GM23338 (cell line): ENCODE results near the gene PLA2G4B. TPM values are rescaled to one million over a fixed set of nuclear protein-coding genes. Genes with fewer than 3 reads are reported as not detected.

Experiments
- ATAC-seq: fragments of 200-7000 bp; cut with Tn5 transposase; 3 replicates; pipeline ENCODE4 v1.9.1; 2020
- DNase-seq: peaks from one replicate; pipeline ENCODE4 v3.0.0-alpha.2; 2015; ENCODE audit warnings: low spot score
- H2AFZ ChIP-seq: fragments of 200-600 bp; sonication (generic); 2 replicates; pipeline ENCODE4 v1.8.0; 2016; ENCODE audit warnings: antibody characterized with exemption, mild to moderate bottlenecking, moderate library complexity
- H3F3A ChIP-seq: fragments of 200-600 bp; sonication (generic); replicated peaks from 2 replicates; pipeline ENCODE4 v1.8.0; 2017; ENCODE audit warnings: antibody characterized with exemption, mixed run types, low read depth
- H3K27ac ChIP-seq: fragments of 200-600 bp; sonication (generic); 2 replicates; pipeline ENCODE4 v1.6.1; 2016; ENCODE audit warnings: low read depth
- H3K27me3 ChIP-seq: fragments of 200-600 bp; sonication (generic); 2 replicates; pipeline ENCODE4 v1.8.0; 2016; ENCODE audit warnings: mild to moderate bottlenecking, mixed run types, moderate library complexity; ENCODE audit not compliant: insufficient read depth
- H3K36me3 ChIP-seq: fragments of 200-600 bp; sonication (generic); 2 replicates; pipeline ENCODE4 v1.8.0; 2016; ENCODE audit warnings: mild to moderate bottlenecking; ENCODE audit not compliant: insufficient read depth
- H3K4me1 ChIP-seq: fragments of 200-600 bp; sonication (generic); 2 replicates; pipeline ENCODE4 v1.8.0; 2016; ENCODE audit warnings: mild to moderate bottlenecking, moderate library complexity; ENCODE audit not compliant: insufficient read depth
- H3K4me2 ChIP-seq: fragments of 200-600 bp; sonication (generic); 2 replicates; pipeline ENCODE4 v1.7.1; 2017; ENCODE audit warnings: mixed run types
- H3K4me3 ChIP-seq: fragments of 200-600 bp; sonication (generic); 2 replicates; pipeline ENCODE4 v1.6.1; 2016; ENCODE audit warnings: mixed run types
- H3K79me2 ChIP-seq: fragments of 200-600 bp; sonication (generic); replicated peaks from 2 replicates; pipeline ENCODE4 v1.8.0; 2017; ENCODE audit warnings: mild to moderate bottlenecking; ENCODE audit not compliant: insufficient read depth
- H3K9me2 ChIP-seq: fragments of 200-600 bp; sonication (generic); 2 replicates; pipeline ENCODE4 v1.8.0; 2017; ENCODE audit not compliant: insufficient read depth
- H4K20me1 ChIP-seq: fragments of 200-600 bp; sonication (generic); replicated peaks from 2 replicates; pipeline ENCODE4 v1.8.0; 2017; ENCODE audit warnings: mild to moderate bottlenecking; ENCODE audit not compliant: insufficient read depth
- H3K27ac Mint-ChIP-seq: 2 replicates; pipeline ENCODE4 v1.8.0; 2020; ENCODE audit warnings: inconsistent platforms, mild to moderate bottlenecking, moderate library complexity, mixed read lengths
- H3K27me3 Mint-ChIP-seq: 3 replicates; pipeline ENCODE4 v1.8.0; 2022; ENCODE audit warnings: low read depth, mild to moderate bottlenecking, moderate library complexity, mixed read lengths, inconsistent platforms; ENCODE audit not compliant: insufficient read depth, poor library complexity
- H3K36me3 Mint-ChIP-seq: 3 replicates; pipeline ENCODE4 v1.8.0; 2021; ENCODE audit warnings: low read depth, mild to moderate bottlenecking, inconsistent platforms, moderate library complexity, mixed read lengths
- H3K4me1 Mint-ChIP-seq: 3 replicates; pipeline ENCODE4 v1.8.0; 2020; ENCODE audit warnings: mild to moderate bottlenecking, inconsistent platforms, mixed read lengths
- H3K4me3 Mint-ChIP-seq: 3 replicates; pipeline ENCODE4 v1.8.0; 2021; ENCODE audit warnings: moderate library complexity, mild to moderate bottlenecking, inconsistent platforms, mixed read lengths
- H3K9me3 Mint-ChIP-seq: 3 replicates; pipeline ENCODE4 v1.8.0; 2020; ENCODE audit warnings: moderate library complexity, mild to moderate bottlenecking, inconsistent platforms, mixed read lengths
- CREB1 ChIP-seq: fragments of 250-450 bp; sonication (Bioruptor Pico); IDR thresholded peaks from 2 replicates; pipeline ENCODE4 v1.5.0; 2020; ENCODE audit warnings: low read depth, mild to moderate bottlenecking, moderate library complexity
- EZH2 ChIP-seq: fragments of 200-600 bp; sonication (generic); IDR thresholded peaks from one replicate; pipeline ENCODE4 v1.8.0; 2017; ENCODE audit warnings: antibody characterized with exemption, mild to moderate bottlenecking, low read depth; ENCODE audit not compliant: unreplicated experiment
- EZH2phosphoT487 ChIP-seq: fragments of 200-600 bp; sonication (generic); IDR thresholded peaks from one replicate; pipeline ENCODE4 v1.8.1; 2018; ENCODE audit warnings: antibody characterized with exemption; ENCODE audit not compliant: unreplicated experiment
- JUNB ChIP-seq: IDR thresholded peaks from one replicate; pipeline ENCODE4 v1.6.1; 2016; ENCODE audit warnings: antibody characterized with exemption; ENCODE audit not compliant: unreplicated experiment
- NANOG ChIP-seq: IDR thresholded peaks from 2 replicates; pipeline ENCODE4 v1.6.1; 2016; ENCODE audit warnings: antibody characterized with exemption, borderline replicate concordance
- POLR2AphosphoS5 ChIP-seq: IDR thresholded peaks from 2 replicates; pipeline ENCODE4 v1.6.1; 2016; ENCODE audit warnings: antibody characterized with exemption, low read depth
- STAT1 ChIP-seq: IDR thresholded peaks from one replicate; pipeline ENCODE4 v1.6.1; 2016; ENCODE audit warnings: antibody characterized with exemption; ENCODE audit not compliant: unreplicated experiment
- ZNF114 ChIP-seq: fragments of 250-450 bp; sonication (Bioruptor Pico); IDR thresholded peaks from 2 replicates; pipeline ENCODE4 v1.5.0; 2020; ENCODE audit warnings: mild to moderate bottlenecking, moderate library complexity
- ZNF331 ChIP-seq: fragments of 250-450 bp; sonication (Bioruptor Pico); IDR thresholded peaks from 2 replicates; pipeline ENCODE4 v1.5.0; 2020; ENCODE audit warnings: low read depth, mild to moderate bottlenecking, moderate library complexity
- polyA plus RNA-seq: library from polyadenylated mRNA; unstranded; fragments of >200 nt; fragmentation: Nextera tagmentation; extraction: Ambion mirVana; gene quantifications from 2 replicates; pipeline ENCODE4 v1.2.1, GENCODE V29; 2016
- total RNA-seq: library from RNA; depleted of rRNA; stranded (reverse); fragments of >200 nt; shearing (Covaris generic); gene quantifications from 2 replicates; pipeline ENCODE4 v1.2.3, GENCODE V29; 2014
- TF ChIP-seq, protein P1 (sequence below): IDR thresholded peaks from 2 replicates; pipeline ENCODE4 v1.6.1; 2016; ENCODE audit warnings: antibody characterized with exemption
- TF ChIP-seq, protein P2 (sequence below): IDR thresholded peaks from one replicate; pipeline ENCODE4 v1.6.1; 2018; ENCODE audit warnings: antibody characterized with exemption; ENCODE audit not compliant: unreplicated experiment
- TF ChIP-seq, protein P3 (sequence below), 2 experiments: fragments of 200-600 bp in 1 of 2; sonication (generic) in 1 of 2; conservative IDR thresholded peaks; 2 replicates each; pipeline versions ENCODE4 v1.5.1 to v1.6.1; 2016 to 2017; ENCODE audit warnings: antibody characterized with exemption in 2 of 2, low read depth in 2 of 2, mild to moderate bottlenecking in 2 of 2, moderate library complexity in 1 of 2
- TF ChIP-seq, protein P4 (sequence below): fragments of 250-450 bp; sonication (Bioruptor Pico); IDR thresholded peaks from 2 replicates; pipeline ENCODE4 v1.5.0; 2020; ENCODE audit warnings: mild to moderate bottlenecking, moderate library complexity

Gene PLA2G4B
- total and polyA plus RNA-seq, 2 experiments from 2014 or later = 4.4 to 9.6 TPM

DNA sequence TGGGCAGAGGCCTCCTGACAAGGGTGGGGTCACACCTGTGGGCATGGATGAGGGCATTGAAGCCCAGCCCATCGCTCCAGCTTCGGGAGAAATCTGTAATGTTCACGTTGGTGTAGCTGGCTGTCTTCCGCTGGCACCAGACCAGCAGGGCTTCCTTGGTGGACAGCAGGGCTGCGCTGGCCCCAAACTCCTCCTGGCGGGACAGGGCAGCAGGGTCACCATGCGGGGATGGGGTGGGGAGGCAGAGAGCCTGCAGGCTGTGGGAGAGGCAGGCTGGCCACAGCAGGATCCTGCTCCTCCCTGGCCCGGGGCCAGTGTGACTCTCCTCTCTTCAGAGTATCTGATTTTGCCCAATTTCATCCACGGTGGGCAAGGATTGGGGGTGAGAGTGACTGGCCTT, 49.2 kb downstream of the PLA2G4B start:
- H3K4me3 ChIP-seq = no peak overlapping the region
- H3K27me3 Mint-ChIP-seq = peaks cover 18% of the 10 kb centered on the region
- no peak for DNase-seq
- no peak overlapping the region for H3K27ac ChIP-seq
- no peak overlapping the region for H3K27ac Mint-ChIP-seq
- H3K27me3 ChIP-seq = peaks cover 7% of the 10 kb centered on the region
- H3K9me2 ChIP-seq = no peaks in the 10 kb centered on the region
- ATAC-seq = no peak
- no peaks in the 10 kb centered on the region for H3K79me2 ChIP-seq
- H3K4me3 Mint-ChIP-seq = no peak overlapping the region
- no peaks in the 10 kb centered on the region for H3F3A ChIP-seq
- no peaks in the 10 kb centered on the region for H4K20me1 ChIP-seq
- no peaks in the 10 kb centered on the region for H3K4me1 ChIP-seq
- no peaks in the 10 kb centered on the region for H3K9me3 Mint-ChIP-seq
- H3K4me1 Mint-ChIP-seq = no peaks in the 10 kb centered on the region; the same call in 2 of the 3 replicates
- no peak overlapping the region for H2AFZ ChIP-seq
- H3K36me3 Mint-ChIP-seq = no peaks in the 10 kb centered on the region
- H3K4me2 ChIP-seq = no peak overlapping the region
- no peak for TF ChIP-seq POLR2AphosphoS5
- no peak for TF ChIP-seq STAT1
- TF ChIP-seq EZH2 = no peak
- no peak for TF ChIP-seq NANOG
- TF ChIP-seq JUNB = no peak
- no peak for TF ChIP-seq EZH2phosphoT487
- TF ChIP-seq, protein P1, sequence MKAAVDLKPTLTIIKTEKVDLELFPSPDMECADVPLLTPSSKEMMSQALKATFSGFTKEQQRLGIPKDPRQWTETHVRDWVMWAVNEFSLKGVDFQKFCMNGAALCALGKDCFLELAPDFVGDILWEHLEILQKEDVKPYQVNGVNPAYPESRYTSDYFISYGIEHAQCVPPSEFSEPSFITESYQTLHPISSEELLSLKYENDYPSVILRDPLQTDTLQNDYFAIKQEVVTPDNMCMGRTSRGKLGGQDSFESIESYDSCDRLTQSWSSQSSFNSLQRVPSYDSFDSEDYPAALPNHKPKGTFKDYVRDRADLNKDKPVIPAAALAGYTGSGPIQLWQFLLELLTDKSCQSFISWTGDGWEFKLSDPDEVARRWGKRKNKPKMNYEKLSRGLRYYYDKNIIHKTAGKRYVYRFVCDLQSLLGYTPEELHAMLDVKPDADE = no peak
- TF ChIP-seq, protein P2, sequence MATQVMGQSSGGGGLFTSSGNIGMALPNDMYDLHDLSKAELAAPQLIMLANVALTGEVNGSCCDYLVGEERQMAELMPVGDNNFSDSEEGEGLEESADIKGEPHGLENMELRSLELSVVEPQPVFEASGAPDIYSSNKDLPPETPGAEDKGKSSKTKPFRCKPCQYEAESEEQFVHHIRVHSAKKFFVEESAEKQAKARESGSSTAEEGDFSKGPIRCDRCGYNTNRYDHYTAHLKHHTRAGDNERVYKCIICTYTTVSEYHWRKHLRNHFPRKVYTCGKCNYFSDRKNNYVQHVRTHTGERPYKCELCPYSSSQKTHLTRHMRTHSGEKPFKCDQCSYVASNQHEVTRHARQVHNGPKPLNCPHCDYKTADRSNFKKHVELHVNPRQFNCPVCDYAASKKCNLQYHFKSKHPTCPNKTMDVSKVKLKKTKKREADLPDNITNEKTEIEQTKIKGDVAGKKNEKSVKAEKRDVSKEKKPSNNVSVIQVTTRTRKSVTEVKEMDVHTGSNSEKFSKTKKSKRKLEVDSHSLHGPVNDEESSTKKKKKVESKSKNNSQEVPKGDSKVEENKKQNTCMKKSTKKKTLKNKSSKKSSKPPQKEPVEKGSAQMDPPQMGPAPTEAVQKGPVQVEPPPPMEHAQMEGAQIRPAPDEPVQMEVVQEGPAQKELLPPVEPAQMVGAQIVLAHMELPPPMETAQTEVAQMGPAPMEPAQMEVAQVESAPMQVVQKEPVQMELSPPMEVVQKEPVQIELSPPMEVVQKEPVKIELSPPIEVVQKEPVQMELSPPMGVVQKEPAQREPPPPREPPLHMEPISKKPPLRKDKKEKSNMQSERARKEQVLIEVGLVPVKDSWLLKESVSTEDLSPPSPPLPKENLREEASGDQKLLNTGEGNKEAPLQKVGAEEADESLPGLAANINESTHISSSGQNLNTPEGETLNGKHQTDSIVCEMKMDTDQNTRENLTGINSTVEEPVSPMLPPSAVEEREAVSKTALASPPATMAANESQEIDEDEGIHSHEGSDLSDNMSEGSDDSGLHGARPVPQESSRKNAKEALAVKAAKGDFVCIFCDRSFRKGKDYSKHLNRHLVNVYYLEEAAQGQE = no peak
- TF ChIP-seq ZNF114 (CRISPR knock-in tag) = no peak
- TF ChIP-seq, protein P3, sequence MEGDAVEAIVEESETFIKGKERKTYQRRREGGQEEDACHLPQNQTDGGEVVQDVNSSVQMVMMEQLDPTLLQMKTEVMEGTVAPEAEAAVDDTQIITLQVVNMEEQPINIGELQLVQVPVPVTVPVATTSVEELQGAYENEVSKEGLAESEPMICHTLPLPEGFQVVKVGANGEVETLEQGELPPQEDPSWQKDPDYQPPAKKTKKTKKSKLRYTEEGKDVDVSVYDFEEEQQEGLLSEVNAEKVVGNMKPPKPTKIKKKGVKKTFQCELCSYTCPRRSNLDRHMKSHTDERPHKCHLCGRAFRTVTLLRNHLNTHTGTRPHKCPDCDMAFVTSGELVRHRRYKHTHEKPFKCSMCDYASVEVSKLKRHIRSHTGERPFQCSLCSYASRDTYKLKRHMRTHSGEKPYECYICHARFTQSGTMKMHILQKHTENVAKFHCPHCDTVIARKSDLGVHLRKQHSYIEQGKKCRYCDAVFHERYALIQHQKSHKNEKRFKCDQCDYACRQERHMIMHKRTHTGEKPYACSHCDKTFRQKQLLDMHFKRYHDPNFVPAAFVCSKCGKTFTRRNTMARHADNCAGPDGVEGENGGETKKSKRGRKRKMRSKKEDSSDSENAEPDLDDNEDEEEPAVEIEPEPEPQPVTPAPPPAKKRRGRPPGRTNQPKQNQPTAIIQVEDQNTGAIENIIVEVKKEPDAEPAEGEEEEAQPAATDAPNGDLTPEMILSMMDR (conservative IDR thresholded peaks at IDR 0.05; ENCODE audit: low read depth in 2 of 2) = no peak
- TF ChIP-seq, protein P4, sequence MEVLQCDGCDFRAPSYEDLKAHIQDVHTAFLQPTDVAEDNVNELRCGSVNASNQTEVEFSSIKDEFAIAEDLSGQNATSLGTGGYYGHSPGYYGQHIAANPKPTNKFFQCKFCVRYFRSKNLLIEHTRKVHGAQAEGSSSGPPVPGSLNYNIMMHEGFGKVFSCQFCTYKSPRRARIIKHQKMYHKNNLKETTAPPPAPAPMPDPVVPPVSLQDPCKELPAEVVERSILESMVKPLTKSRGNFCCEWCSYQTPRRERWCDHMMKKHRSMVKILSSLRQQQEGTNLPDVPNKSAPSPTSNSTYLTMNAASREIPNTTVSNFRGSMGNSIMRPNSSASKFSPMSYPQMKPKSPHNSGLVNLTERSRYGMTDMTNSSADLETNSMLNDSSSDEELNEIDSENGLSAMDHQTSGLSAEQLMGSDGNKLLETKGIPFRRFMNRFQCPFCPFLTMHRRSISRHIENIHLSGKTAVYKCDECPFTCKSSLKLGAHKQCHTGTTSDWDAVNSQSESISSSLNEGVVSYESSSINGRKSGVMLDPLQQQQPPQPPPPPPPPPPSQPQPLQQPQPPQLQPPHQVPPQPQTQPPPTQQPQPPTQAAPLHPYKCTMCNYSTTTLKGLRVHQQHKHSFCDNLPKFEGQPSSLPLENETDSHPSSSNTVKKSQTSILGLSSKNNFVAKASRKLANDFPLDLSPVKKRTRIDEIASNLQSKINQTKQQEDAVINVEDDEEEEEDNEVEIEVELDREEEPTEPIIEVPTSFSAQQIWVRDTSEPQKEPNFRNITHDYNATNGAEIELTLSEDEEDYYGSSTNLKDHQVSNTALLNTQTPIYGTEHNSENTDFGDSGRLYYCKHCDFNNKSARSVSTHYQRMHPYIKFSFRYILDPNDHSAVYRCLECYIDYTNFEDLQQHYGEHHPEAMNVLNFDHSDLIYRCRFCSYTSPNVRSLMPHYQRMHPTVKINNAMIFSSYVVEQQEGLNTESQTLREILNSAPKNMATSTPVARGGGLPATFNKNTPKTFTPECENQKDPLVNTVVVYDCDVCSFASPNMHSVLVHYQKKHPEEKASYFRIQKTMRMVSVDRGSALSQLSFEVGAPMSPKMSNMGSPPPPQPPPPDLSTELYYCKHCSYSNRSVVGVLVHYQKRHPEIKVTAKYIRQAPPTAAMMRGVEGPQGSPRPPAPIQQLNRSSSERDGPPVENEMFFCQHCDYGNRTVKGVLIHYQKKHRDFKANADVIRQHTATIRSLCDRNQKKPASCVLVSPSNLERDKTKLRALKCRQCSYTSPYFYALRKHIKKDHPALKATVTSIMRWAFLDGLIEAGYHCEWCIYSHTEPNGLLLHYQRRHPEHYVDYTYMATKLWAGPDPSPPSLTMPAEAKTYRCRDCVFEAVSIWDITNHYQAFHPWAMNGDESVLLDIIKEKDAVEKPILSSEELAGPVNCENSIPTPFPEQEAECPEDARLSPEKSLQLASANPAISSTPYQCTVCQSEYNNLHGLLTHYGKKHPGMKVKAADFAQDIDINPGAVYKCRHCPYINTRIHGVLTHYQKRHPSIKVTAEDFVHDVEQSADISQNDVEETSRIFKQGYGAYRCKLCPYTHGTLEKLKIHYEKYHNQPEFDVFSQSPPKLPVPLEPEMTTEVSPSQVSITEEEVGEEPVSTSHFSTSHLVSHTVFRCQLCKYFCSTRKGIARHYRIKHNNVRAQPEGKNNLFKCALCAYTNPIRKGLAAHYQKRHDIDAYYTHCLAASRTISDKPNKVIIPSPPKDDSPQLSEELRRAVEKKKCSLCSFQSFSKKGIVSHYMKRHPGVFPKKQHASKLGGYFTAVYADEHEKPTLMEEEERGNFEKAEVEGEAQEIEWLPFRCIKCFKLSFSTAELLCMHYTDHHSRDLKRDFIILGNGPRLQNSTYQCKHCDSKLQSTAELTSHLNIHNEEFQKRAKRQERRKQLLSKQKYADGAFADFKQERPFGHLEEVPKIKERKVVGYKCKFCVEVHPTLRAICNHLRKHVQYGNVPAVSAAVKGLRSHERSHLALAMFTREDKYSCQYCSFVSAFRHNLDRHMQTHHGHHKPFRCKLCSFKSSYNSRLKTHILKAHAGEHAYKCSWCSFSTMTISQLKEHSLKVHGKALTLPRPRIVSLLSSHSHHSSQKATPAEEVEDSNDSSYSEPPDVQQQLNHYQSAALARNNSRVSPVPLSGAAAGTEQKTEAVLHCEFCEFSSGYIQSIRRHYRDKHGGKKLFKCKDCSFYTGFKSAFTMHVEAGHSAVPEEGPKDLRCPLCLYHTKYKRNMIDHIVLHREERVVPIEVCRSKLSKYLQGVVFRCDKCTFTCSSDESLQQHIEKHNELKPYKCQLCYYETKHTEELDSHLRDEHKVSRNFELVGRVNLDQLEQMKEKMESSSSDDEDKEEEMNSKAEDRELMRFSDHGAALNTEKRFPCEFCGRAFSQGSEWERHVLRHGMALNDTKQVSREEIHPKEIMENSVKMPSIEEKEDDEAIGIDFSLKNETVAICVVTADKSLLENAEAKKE (CRISPR knock-in tag) = no peak
- no peak for TF ChIP-seq CREB1 (CRISPR knock-in tag)
- TF ChIP-seq ZNF331 (CRISPR knock-in tag) = no peak
- H3K36me3 ChIP-seq = no peaks in the 10 kb centered on the region
